PC-9 (cell line): Measurements from ENCODE around the gene ADGRL3. TPM values are rescaled to one million over a fixed set of nuclear protein-coding genes. Genes with fewer than 3 reads are reported as not detected.

Source experiments
- BruUV-seq: library from RNA; stranded (reverse); fragments of 400-500 nt; replicated peaks from 2 replicates; lab custom pipeline; 2021; lab: Mats Ljungman, UMichigan
- CTCF ChIA-PET: fragments of 300-600 bp; sonication (Branson Sonifier 250); formaldehyde crosslinking; loops from one replicate; lab custom pipeline; 2022; ENCODE audit warnings: antibody characterized with exemption; lab: Charles Lee
- POLR2A ChIA-PET: fragments of 300-600 bp; sonication (Branson Sonifier 250); formaldehyde crosslinking; loops from one replicate; lab custom pipeline; 2022; ENCODE audit warnings: antibody characterized with exemption; ENCODE audit not compliant: unreplicated experiment; lab: Charles Lee
- DNase-seq, 2 experiments: peaks; one replicate each; pipeline versions ENCODE4 v3.0.0 to v3.0.0-alpha.2; 2015 to 2022; ENCODE audit warnings: mixed read lengths in 1 of 2
- H2AFZ ChIP-seq: fragments of 200-600 bp; sonication (generic); 2 replicates; pipeline ENCODE4 v1.8.1; 2017; ENCODE audit warnings: antibody characterized with exemption
- H3F3A ChIP-seq: fragments of 200-600 bp; sonication (generic); 2 replicates; pipeline ENCODE4 v1.8.1; 2017; ENCODE audit warnings: antibody characterized with exemption, mild to moderate bottlenecking, low read depth; ENCODE audit not compliant: insufficient read depth
- H3K27ac ChIP-seq: fragments of 200-600 bp; sonication (generic); 2 replicates; pipeline ENCODE4 v1.6.1; 2016; ENCODE audit warnings: mixed run types
- H3K27me3 ChIP-seq: fragments of 200-600 bp; sonication (generic); 2 replicates; pipeline ENCODE4 v1.6.1; 2016; ENCODE audit warnings: low read depth, mixed run types; ENCODE audit not compliant: insufficient read depth
- H3K36me3 ChIP-seq: fragments of 200-600 bp; sonication (generic); 2 replicates; pipeline ENCODE4 v1.6.1; 2016; ENCODE audit warnings: low read depth, mixed run types
- H3K4me1 ChIP-seq: fragments of 200-600 bp; sonication (generic); replicated peaks from 2 replicates; pipeline ENCODE4 v1.6.1; 2016; ENCODE audit warnings: mixed run types; ENCODE audit not compliant: insufficient read depth
- H3K4me2 ChIP-seq: fragments of 200-600 bp; sonication (generic); 2 replicates; pipeline ENCODE4 v1.6.1; 2017; ENCODE audit warnings: mixed run types
- H3K4me3 ChIP-seq: fragments of 200-600 bp; sonication (generic); 2 replicates; pipeline ENCODE4 v1.6.1; 2016; ENCODE audit warnings: mixed run types
- H3K79me2 ChIP-seq: fragments of 200-600 bp; sonication (generic); 2 replicates; pipeline ENCODE4 v1.6.1; 2017; ENCODE audit warnings: low read depth, mixed run types
- H3K9me2 ChIP-seq: fragments of 200-600 bp; sonication (generic); 2 replicates; pipeline ENCODE4 v1.8.1; 2017; ENCODE audit warnings: mild to moderate bottlenecking; ENCODE audit not compliant: insufficient read depth
- H3K9me3 ChIP-seq: fragments of 200-600 bp; sonication (generic); 2 replicates; pipeline ENCODE4 v1.8.1; 2016; ENCODE audit warnings: low read depth; ENCODE audit not compliant: insufficient read depth
- H4K20me1 ChIP-seq: fragments of 200-600 bp; sonication (generic); 2 replicates; pipeline ENCODE4 v1.8.1; 2017; ENCODE audit not compliant: insufficient read depth
- EZH2 ChIP-seq: fragments of 200-600 bp; sonication (generic); IDR thresholded peaks from 2 replicates; pipeline ENCODE4 v1.8.0; 2017; ENCODE audit warnings: antibody characterized with exemption, low read depth
- intact Hi-C: fragments of 100-400 bp; cut with micrococcal nuclease; formaldehyde crosslinking; loops from one replicate; pipeline ENCODE4 v1.10.0; 2022; ENCODE audit not compliant: unreplicated experiment
- total RNA-seq: library from RNA; stranded (reverse); gene quantifications from 2 replicates; pipeline ENCODE4 v1.2.3, GENCODE V29; 2021
- TF ChIP-seq, protein P1 (sequence below): fragments of 200-600 bp; sonication (generic); conservative IDR thresholded peaks from 2 replicates; pipeline ENCODE4 v1.6.1; 2017; ENCODE audit warnings: mixed run types, antibody characterized with exemption, mild to moderate bottlenecking, moderate library complexity

The ADGRL3 gene
- total RNA-seq, 1 experiment from 2014 or later = 1.6 TPM

DNA sequence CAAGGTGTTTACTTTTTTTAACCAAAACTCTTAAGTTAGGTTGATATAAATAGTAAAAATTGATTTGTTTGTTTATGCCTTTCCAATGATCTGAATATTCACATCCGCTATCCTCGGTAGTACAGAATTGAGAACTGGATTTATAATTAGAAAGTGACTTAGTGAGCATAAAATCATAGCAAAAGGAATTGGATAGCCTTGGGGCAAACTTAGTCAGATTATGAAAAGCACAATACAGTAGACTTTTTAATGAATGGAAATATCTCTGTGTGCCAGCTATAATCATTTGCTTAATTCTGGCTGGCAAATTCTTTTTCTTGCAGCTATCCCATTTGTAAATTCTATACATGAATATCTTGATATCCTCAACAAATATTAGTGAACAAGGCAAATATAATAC, 713.5 kb downstream of the ADGRL3 start:
- Histone ChIP-seq H3K4me3 (no peak overlapping the region), H3K9me3 (no peaks in the 10 kb centered on the region), H3K27ac (no peak overlapping the region), H3K4me2 (no peak overlapping the region), H3K79me2 (no peaks in the 10 kb centered on the region), H3K4me1 (no peaks in the 10 kb centered on the region), H3K9me2 (no peaks in the 10 kb centered on the region), H3F3A (no peaks in the 10 kb centered on the region), H3K36me3 (no peaks in the 10 kb centered on the region), H4K20me1 (no peaks in the 10 kb centered on the region), H3K27me3 (no peaks in the 10 kb centered on the region), H2AFZ (no peak overlapping the region)
- POLR2A ChIA-PET = no interaction called here
- no TSS peak for BruUV-seq
- TF ChIP-seq EZH2 = no peak
- TF ChIP-seq, protein P1, sequence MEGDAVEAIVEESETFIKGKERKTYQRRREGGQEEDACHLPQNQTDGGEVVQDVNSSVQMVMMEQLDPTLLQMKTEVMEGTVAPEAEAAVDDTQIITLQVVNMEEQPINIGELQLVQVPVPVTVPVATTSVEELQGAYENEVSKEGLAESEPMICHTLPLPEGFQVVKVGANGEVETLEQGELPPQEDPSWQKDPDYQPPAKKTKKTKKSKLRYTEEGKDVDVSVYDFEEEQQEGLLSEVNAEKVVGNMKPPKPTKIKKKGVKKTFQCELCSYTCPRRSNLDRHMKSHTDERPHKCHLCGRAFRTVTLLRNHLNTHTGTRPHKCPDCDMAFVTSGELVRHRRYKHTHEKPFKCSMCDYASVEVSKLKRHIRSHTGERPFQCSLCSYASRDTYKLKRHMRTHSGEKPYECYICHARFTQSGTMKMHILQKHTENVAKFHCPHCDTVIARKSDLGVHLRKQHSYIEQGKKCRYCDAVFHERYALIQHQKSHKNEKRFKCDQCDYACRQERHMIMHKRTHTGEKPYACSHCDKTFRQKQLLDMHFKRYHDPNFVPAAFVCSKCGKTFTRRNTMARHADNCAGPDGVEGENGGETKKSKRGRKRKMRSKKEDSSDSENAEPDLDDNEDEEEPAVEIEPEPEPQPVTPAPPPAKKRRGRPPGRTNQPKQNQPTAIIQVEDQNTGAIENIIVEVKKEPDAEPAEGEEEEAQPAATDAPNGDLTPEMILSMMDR = no peak
- CTCF ChIA-PET = no interaction called here
- no peak for DNase-seq
- intact Hi-C loops = no loop called here

DNA sequence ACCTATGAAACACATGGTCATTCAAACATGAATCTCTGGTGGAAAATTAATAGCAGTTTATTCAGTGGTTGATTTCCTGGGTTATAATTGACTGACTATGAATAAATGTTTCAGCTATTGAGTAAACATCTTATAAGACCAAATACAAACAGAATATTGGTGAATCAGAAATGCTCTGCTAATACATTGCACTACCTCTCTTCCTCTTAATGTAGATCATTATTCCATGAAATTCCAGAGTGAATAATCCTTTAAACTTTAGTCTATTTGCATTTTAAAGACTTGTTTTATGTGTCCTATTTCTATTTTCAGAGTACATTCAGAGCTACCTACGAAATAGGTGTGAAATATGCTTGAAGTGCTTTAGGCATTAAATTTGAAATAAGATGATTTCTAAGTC, 715.4 kb downstream of the ADGRL3 start:
- H3K27ac ChIP-seq = no peak overlapping the region

DNA sequence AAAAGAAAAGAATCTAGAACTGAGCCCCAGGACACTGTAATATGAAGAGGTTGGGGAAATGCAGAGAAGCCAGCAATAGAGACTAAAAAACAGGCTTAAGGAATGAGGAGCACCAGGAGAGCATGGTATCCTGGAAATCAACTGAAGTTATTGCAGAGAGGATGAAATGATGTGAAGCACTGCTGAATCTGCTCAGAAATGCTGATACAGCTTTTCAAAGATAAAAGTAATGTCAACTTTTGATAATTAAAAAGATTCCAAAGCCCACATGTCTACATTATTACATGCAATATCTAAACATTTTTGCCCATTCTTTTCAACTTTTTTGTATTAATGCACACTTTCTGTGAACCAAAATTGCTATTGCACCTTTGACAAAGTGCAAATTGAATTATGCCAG, 718.4 kb downstream of the ADGRL3 start:
- intact Hi-C loops = no loop called here

More for the DNA sequence above, 715.4 kb downstream of the ADGRL3 start:
- CTCF ChIA-PET = no interaction called here
- Histone ChIP-seq H3K4me3 (no peak overlapping the region), H3K27me3 (no peaks in the 10 kb centered on the region), H3K4me1 (no peaks in the 10 kb centered on the region), H3F3A (no peaks in the 10 kb centered on the region), H3K9me2 (no peaks in the 10 kb centered on the region), H4K20me1 (no peaks in the 10 kb centered on the region), H3K9me3 (no peaks in the 10 kb centered on the region), H2AFZ (no peak overlapping the region), H3K4me2 (no peak overlapping the region), H3K36me3 (no peaks in the 10 kb centered on the region), H3K79me2 (no peaks in the 10 kb centered on the region)
- no peak for DNase-seq
- intact Hi-C loops = no loop called here
- TF ChIP-seq EZH2 = no peak
- TF ChIP-seq, protein P1 = no peak
- POLR2A ChIA-PET = no interaction called here
- BruUV-seq = no TSS peak

More for the DNA sequence above, 718.4 kb downstream of the ADGRL3 start:
- Histone ChIP-seq H3K27me3 (no peaks in the 10 kb centered on the region), H3K36me3 (no peaks in the 10 kb centered on the region), H4K20me1 (no peaks in the 10 kb centered on the region), H3K27ac (no peak overlapping the region), H3K4me2 (no peak overlapping the region), H3K9me3 (no peaks in the 10 kb centered on the region), H3K4me3 (no peak overlapping the region), H3K9me2 (no peaks in the 10 kb centered on the region), H3F3A (no peaks in the 10 kb centered on the region), H3K4me1 (no peaks in the 10 kb centered on the region), H3K79me2 (no peaks in the 10 kb centered on the region), H2AFZ (no peak overlapping the region)
- no peak for TF ChIP-seq EZH2
- TF ChIP-seq, protein P1 = no peak
- no TSS peak for BruUV-seq
- ChIA-PET CTCF (no interaction called here), POLR2A (no interaction called here)
- DNase-seq = no peak
